ENCODE data around the gene SERPINB6.
"Not testable (repeated sequence)": the region's sequence is repeated elsewhere in the genome, so short reads cannot be mapped to it uniquely, and the experiment has no call there.

The SERPINB6 gene

DNA sequence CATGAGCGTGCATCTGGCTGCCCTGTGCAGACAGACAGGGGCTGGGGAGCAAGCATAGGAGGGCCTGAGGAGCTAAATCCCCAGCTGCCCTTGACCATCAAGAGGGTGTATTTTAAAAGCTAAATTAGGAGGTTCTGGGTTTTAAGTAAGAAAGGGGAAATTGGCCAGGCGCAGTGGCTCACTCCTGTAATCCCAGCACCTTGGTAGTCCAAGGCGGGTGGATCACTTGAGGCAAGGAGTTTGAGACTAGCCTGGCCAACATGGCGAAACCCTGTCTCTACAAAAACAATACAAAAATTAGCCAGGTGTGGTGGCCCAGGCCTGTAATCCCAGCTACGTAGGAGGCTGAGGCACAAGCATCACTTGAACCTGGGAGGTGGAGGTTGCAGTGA is 27.8 kb downstream of the SERPINB6 start:
- Mint-ChIP-seq H3K27ac (ENCODE audit: low read depth) (no peak overlapping the region), H3K36me3 (ENCODE audit: insufficient read depth) (peaks cover 8% of the 10 kb centered on the region), H3K4me1 (peaks cover 30% of the 10 kb centered on the region), H3K9me3 (no peaks in the 10 kb centered on the region), H3K27me3 (no peaks in the 10 kb centered on the region), H3K4me3 (peak overlapping the region; percentile 37)
- ATAC-seq (replicated peaks; ENCODE audit: extremely low read depth, poor library complexity, severe bottlenecking) (no peak), DNase-seq (ENCODE audit: low spot score in 2 of 2) (peak in 1 of 2 donors; percentile 7)

DNA sequence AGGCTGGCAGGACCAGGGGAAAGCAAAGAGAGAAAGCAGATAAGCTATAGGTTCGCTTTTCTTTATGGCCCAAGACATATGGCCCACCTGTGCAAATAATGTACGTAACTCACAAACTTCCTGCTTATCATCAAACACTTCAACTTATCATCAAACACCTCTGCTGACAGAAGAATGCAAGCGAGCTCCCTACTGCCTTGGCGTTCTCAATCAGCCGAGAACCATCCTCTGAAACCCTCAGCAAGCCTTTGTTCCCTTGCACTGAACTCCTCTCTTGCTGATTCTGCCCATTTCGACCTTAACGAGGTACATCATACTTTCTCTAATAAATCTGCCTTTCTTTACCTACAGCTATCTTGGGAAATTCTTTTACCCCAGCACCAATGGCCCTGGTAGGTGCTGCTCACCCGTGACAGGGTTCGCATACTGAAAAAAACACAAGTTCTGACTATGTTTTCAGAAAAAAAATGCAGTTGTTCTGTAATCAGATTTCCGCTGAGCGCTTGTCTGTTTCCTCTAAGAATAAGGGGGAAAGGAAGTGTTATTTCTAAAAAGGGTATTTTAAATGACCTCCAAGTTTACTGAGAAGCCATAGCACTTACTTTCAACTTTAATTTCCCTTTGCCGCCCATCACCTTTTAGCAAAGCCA is 28.3 kb downstream of the SERPINB6 start:
- H3K27ac Mint-ChIP-seq (ENCODE audit: low read depth), result no peak overlapping the region
- DNase-seq (ENCODE audit: low spot score in 2 of 2) (peak in 1 of 2 donors; percentile 5), ATAC-seq (replicated peaks; ENCODE audit: extremely low read depth, poor library complexity, severe bottlenecking) (no peak)
- H3K9me3 Mint-ChIP-seq, result no peaks in the 10 kb centered on the region
- H3K4me3 Mint-ChIP-seq, result peak overlapping the region; percentile 37
- peaks cover 8% of the 10 kb centered on the region for H3K36me3 Mint-ChIP-seq (ENCODE audit: insufficient read depth)
- H3K4me1 Mint-ChIP-seq, result peaks cover 34% of the 10 kb centered on the region
- no peaks in the 10 kb centered on the region for H3K27me3 Mint-ChIP-seq

DNA sequence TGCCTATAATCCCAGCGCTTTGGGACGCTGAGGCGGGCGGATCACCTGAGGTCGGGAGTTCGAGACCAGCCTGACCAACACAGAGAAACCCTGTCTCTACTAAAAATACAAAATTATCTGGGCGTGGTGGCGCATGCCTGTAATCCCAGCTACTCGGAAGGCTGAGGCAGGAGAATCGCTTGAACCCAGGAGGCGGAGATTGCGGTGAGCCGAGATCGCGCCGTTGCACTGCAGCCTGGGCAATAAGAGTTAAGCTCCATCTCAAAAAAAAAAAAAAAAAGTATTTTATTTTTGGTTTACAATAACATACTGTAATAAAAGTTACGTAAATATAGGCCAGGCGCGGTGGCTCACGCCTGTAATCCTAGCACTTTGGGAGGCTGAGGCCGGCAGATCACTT is 29.3 kb downstream of the SERPINB6 start:
- ATAC-seq (replicated peaks; ENCODE audit: extremely low read depth, poor library complexity, severe bottlenecking); H3K27me3 Mint-ChIP-seq; H3K36me3 Mint-ChIP-seq (ENCODE audit: insufficient read depth); H3K9me3 Mint-ChIP-seq; H3K4me3 Mint-ChIP-seq: not testable (repeated sequence)
- H3K4me1 Mint-ChIP-seq, result peaks cover 43% of the 10 kb centered on the region
- H3K27ac Mint-ChIP-seq (ENCODE audit: low read depth), result peak overlapping the region; percentile 59
- DNase-seq (ENCODE audit: low spot score in 2 of 2), result peak in 1 of 2 donors; percentile 3

DNA sequence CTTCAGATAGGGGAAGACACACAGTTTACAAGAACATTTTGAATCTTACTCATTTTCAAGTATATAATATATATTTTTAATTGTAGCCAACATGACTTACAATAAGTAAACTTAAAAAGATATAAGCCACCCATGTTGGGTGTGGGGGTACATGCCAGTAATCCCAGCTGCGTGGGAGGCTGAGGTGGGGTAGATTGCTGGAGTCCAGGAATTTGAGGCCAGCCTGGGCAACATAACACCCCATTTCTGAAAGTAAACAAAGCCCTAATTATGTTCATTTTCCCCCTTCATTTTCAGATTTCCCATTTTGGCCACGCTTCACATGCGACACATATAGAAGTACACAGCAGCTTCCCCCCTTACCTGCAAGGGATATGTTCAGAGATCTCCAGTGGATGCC is 30.5 kb downstream of the SERPINB6 start:
- H3K4me1 Mint-ChIP-seq, result peaks cover 54% of the 10 kb centered on the region
- ATAC-seq (replicated peaks; ENCODE audit: extremely low read depth, poor library complexity, severe bottlenecking) (no peak), DNase-seq (ENCODE audit: low spot score in 2 of 2) (no peak)
- peak overlapping the region; percentile 91 for H3K27ac Mint-ChIP-seq (ENCODE audit: low read depth)
- H3K4me3 Mint-ChIP-seq, result peak overlapping the region; percentile 81
- H3K27me3 Mint-ChIP-seq, result no peaks in the 10 kb centered on the region
- peaks cover 14% of the 10 kb centered on the region for H3K36me3 Mint-ChIP-seq (ENCODE audit: insufficient read depth)
- no peaks in the 10 kb centered on the region for H3K9me3 Mint-ChIP-seq

DNA sequence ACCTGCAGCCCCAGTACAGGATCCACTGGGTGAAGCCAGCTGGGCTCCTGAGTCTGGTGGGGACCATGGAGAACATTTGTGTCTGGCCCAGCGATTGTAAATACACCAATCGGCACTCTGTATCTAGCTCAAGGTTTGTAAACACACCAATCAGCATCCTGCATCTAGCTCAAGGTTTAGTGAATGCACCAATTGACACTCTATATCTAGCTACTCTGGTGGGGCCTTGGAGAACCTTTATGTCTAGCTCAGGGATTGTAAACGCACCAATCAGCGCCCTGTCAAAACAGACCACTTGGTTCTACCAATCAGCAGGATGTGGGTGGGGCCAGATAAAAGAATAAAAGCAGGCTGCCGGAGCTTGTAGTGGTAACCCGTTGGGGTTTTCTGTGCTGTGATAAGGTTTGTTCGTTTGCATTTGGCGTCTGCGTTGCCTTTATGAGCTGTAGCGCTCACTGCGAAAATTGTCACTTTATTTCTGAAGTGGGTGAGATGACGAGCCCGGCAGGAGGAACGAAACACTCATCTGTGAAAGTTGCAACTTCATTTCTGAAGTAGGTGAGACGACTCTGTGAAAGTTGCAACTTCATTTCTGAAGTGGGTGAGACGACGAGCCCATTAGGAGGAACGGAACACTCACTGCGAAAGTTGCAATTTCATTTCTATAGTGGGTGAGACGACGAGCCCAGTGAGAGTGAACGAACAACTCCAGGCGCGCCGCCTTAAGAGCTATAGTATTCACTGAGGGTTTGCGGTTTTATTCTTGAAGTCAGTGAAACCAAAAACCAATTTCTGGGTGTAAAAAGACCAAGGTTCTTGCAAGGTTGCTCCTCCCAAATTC is 31.1 kb downstream of the SERPINB6 start:
- Mint-ChIP-seq H3K4me3 (peak overlapping the region; percentile 81), H3K4me1 (peaks cover 54% of the 10 kb centered on the region), H3K9me3 (no peaks in the 10 kb centered on the region), H3K27me3 (no peaks in the 10 kb centered on the region), H3K27ac (ENCODE audit: low read depth) (peak overlapping the region; percentile 91), H3K36me3 (ENCODE audit: insufficient read depth) (peaks cover 14% of the 10 kb centered on the region)
- ATAC-seq (replicated peaks; ENCODE audit: extremely low read depth, poor library complexity, severe bottlenecking) (peak; percentile 75), DNase-seq (ENCODE audit: low spot score in 2 of 2) (peak; percentile 49 to 81)

DNA sequence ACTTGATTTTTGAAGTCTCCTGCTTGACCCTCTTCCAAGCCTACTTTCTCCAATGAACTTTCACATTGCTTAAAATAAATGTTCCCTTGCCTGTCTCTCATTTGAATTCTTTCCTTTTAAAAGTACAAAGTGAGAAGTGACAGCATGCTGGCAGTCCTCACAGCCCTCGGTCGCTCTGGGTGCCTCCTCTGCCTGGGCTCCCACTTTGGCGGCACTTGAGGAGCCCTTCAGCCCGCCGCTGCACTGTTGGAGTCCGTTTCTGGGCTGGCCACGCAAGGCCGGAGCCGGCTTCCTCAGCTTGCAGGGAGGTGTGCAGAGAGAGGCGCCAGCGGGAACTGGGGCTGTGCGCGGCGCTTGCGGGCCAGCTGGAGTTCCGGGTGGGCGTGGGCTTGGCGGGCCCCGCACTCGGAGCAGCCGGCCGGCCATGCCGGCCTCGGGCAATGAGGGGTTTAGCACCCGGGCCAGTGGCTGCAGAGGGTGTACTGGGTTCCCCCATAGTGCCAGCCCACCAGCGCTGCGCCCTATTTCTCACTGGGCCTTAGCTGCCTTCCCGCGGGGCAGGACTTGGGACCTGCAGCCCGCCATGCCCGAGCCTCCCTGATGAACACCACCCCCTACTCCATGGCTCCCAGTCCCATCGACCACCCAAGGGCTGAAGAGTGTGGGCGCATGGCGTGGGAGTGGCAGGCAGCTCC is 31.9 kb downstream of the SERPINB6 start:
- Mint-ChIP-seq H3K36me3 (ENCODE audit: insufficient read depth) (peaks cover 14% of the 10 kb centered on the region), H3K27ac (ENCODE audit: low read depth) (peak overlapping the region; percentile 91), H3K4me3 (peak overlapping the region; percentile 81), H3K4me1 (peaks cover 54% of the 10 kb centered on the region), H3K9me3 (no peaks in the 10 kb centered on the region), H3K27me3 (no peaks in the 10 kb centered on the region)
- no peak for ATAC-seq (replicated peaks; ENCODE audit: extremely low read depth, poor library complexity, severe bottlenecking)
- DNase-seq (ENCODE audit: low spot score in 2 of 2), result no peak

DNA sequence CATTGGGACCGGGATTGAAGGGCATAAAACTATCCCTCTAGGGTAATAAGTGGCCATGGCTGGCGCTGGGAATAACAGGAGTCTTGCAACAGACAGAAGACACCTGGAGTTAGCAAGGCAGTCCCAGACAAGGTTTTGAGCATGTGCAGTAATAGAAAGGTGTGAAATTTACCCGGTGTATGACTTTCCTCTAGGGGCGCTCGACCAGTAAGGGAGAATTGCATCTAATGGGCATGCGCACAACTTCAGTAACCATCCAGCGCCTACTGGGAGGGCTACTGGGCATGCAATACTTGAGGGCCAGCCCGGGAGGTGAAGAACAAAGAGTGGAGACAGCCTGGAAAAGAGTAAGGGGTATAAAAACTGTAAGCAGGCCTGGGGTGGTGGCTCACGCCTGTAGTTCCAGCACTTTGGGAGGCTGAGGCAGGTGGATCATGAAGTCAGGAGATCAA is 32.7 kb downstream of the SERPINB6 start:
- Mint-ChIP-seq H3K4me3 (peak overlapping the region; percentile 54), H3K36me3 (ENCODE audit: insufficient read depth) (peaks cover 14% of the 10 kb centered on the region), H3K4me1 (peaks cover 54% of the 10 kb centered on the region)

DNA sequence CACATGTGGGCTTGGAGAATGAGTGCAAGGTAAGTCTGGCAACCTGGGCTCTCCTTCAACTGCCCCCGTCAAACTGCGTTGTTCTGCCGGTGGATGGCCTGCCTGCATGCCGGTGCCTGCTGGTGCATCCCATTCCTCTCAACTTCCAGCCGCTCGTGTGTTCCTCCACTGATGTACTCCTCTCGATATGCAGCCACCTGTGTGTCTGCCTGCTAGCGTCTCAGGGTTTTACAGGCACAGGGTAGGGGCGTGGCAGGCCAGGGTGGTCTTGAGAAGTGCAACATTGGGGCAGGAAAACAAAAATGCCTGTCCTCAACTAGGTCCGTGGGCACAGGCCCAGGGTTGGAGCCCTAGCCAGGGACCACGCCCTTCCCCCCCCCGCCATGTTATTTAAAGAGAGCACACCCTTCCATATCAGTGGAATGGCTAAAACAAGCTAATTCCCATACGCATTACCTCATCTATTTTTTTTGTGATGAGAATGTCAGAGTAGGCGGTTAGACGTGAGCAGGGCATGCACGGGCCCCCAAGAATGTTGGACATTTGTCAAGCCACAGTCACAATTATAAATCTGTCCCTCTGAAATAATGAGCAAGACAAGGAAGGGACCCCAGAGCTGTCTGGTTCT is 33.2 kb downstream of the SERPINB6 start:
- H3K27ac Mint-ChIP-seq (ENCODE audit: low read depth), result peak overlapping the region; percentile 51

More for the DNA sequence above, 32.7 kb downstream of the SERPINB6 start:
- no peak for ATAC-seq (replicated peaks; ENCODE audit: extremely low read depth, poor library complexity, severe bottlenecking)
- no peak for DNase-seq (ENCODE audit: low spot score in 2 of 2)
- H3K27ac Mint-ChIP-seq (ENCODE audit: low read depth), result peak overlapping the region; percentile 51
- H3K27me3 Mint-ChIP-seq, result no peaks in the 10 kb centered on the region
- no peaks in the 10 kb centered on the region for H3K9me3 Mint-ChIP-seq

DNA sequence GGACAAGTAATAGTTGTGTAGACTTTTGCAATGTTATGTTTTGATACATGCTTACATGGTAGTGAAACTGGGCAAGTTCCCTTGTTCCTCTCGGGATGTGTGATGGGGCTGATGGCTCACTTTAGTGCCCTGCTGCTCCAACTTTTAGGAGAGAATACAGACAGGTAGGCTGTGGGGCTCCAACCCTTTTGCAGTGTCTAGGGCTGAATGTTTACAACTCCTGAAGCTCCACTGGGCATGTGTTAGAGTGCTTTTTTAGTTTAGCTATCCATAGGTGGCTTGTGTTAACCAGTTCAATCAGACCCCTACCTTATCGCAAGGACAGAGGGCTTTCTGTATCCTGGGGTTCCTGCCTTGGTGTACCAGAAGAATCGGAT is 33.8 kb downstream of the SERPINB6 start:
- Mint-ChIP-seq H3K27me3 (no peaks in the 10 kb centered on the region), H3K4me3 (peak overlapping the region; percentile 69), H3K27ac (ENCODE audit: low read depth) (peak overlapping the region; percentile 81), H3K36me3 (ENCODE audit: insufficient read depth) (peaks cover 14% of the 10 kb centered on the region), H3K9me3 (no peaks in the 10 kb centered on the region), H3K4me1 (peaks cover 45% of the 10 kb centered on the region)
- no peak for ATAC-seq (replicated peaks; ENCODE audit: extremely low read depth, poor library complexity, severe bottlenecking)
- no peak for DNase-seq (ENCODE audit: low spot score in 2 of 2)

More for the DNA sequence above, 33.2 kb downstream of the SERPINB6 start:
- ATAC-seq (replicated peaks; ENCODE audit: extremely low read depth, poor library complexity, severe bottlenecking), result no peak
- no peaks in the 10 kb centered on the region for H3K9me3 Mint-ChIP-seq
- H3K4me1 Mint-ChIP-seq, result peaks cover 50% of the 10 kb centered on the region
- H3K27me3 Mint-ChIP-seq, result no peaks in the 10 kb centered on the region
- H3K36me3 Mint-ChIP-seq (ENCODE audit: insufficient read depth), result peaks cover 14% of the 10 kb centered on the region
- H3K4me3 Mint-ChIP-seq, result peak overlapping the region; percentile 54
- no peak for DNase-seq (ENCODE audit: low spot score in 2 of 2)

DNA sequence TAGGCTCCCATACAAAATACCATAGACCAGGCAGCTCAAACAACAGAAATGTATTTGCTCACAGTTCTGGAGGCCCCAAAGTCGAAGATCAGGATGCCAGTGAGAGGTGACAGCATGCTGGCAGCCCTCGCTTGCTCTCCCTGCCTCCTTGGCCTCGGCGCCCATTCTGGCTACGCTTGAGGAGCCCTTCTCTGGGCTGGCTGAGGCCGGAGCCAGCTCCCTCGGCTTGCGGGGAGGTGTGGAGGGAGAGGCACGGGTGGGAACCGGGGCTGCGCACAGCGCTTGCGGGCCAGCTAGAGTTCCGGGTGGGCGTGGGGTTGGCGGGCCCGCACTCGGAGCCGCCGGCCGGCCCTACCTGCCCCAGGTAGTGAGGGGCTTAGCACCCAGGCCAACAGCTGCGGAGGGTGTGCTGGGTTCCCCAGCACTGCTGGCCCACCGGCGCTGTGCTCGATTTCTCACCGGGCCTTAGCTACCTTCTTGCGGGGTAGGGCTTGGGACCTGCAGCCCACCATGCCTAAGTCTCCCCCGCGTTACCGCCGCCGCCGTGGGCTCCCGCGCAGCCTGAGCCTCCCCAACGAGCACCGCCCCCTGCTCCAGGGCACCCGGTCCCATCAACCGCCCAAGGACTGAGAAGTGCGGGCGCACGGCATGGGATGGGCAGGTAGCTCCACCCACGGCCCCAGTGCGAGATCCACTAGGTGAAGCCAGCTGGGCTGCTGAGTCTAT is 35.6 kb downstream of the SERPINB6 start:
- no peak overlapping the region for H3K27ac Mint-ChIP-seq (ENCODE audit: low read depth)
- DNase-seq (ENCODE audit: low spot score in 2 of 2) (no peak), ATAC-seq (replicated peaks; ENCODE audit: extremely low read depth, poor library complexity, severe bottlenecking) (no peak)
- H3K4me1 Mint-ChIP-seq, result peaks cover 40% of the 10 kb centered on the region
- H3K9me3 Mint-ChIP-seq, result no peaks in the 10 kb centered on the region
- no peak overlapping the region for H3K4me3 Mint-ChIP-seq
- H3K36me3 Mint-ChIP-seq (ENCODE audit: insufficient read depth), result peaks cover 14% of the 10 kb centered on the region
- H3K27me3 Mint-ChIP-seq, result no peaks in the 10 kb centered on the region

DNA sequence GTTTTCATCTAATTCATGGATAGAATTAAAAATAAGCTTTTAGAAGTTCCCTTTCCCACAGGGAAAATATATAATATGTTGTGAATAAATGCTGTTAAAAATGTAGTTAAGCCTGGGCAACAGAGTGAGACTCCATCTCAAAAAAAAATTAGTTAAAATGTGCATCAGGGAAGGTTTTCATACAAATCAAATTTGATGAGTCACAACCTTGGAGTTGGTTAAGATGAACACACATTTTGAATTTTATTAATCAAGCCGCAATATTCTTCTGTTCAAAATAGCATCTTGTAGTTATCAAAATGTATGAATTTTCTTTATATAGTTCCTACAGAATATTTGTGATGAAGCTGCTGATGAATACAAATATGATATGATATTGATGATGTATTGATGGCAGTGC is 37.3 kb downstream of the SERPINB6 start:
- Mint-ChIP-seq H3K27ac (ENCODE audit: low read depth) (no peak overlapping the region), H3K27me3 (no peaks in the 10 kb centered on the region), H3K4me3 (no peak overlapping the region), H3K4me1 (peaks cover 34% of the 10 kb centered on the region), H3K36me3 (ENCODE audit: insufficient read depth) (peaks cover 6% of the 10 kb centered on the region), H3K9me3 (no peaks in the 10 kb centered on the region)
- DNase-seq (ENCODE audit: low spot score in 2 of 2) (no peak), ATAC-seq (replicated peaks; ENCODE audit: extremely low read depth, poor library complexity, severe bottlenecking) (no peak)

DNA sequence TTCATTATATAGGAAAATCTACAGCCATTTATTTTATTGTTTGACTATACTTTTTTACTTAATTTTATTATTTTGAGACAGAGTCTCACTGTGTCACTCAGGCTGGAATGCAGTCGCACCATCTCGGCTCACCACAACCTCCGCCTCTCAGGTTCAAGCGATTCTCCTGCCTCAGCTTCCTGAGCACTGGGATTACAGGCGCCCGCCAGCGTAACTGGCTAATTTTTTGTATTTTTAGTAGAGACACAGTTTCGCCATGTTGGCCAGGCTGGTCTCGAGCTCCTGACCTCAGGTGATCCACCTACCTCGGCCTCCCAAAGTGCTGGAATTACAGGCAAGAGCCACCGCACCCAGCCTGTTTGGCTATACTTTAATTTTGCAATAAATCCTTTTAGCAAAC is 38.5 kb downstream of the SERPINB6 start:
- H3K4me3 Mint-ChIP-seq; H3K27ac Mint-ChIP-seq (ENCODE audit: low read depth); H3K9me3 Mint-ChIP-seq; H3K36me3 Mint-ChIP-seq (ENCODE audit: insufficient read depth); DNase-seq (ENCODE audit: low spot score in 2 of 2); ATAC-seq (replicated peaks; ENCODE audit: extremely low read depth, poor library complexity, severe bottlenecking); H3K27me3 Mint-ChIP-seq: not testable (repeated sequence)
- peaks cover 27% of the 10 kb centered on the region for H3K4me1 Mint-ChIP-seq

Data from central memory CD8-positive, alpha-beta T cell (primary cell).